Upper lobe of left lung (tissue), 4 donors: ENCODE data around the gene KDM2B.

Experiments used
- CTCF ChIP-seq, 6 experiments: fragments of 450-650 bp in 4 of 6; fragments of 200-600 bp in 2 of 6; sonication (generic) in 2 of 6; IDR thresholded peaks; one replicate each; pipeline ENCODE4 v1.5.1; 2016 to 2019; ENCODE audit warnings: antibody characterized with exemption in 6 of 6
- EP300 ChIP-seq, 4 donors: sonication (generic); formaldehyde crosslinking; IDR thresholded peaks; one replicate each; pipeline ENCODE4 v1.5.1; 2017; ENCODE audit warnings: antibody characterized with exemption in 4 of 4, control low read depth in 2 of 4
- POLR2A ChIP-seq, 4 donors: fragments of 450-650 bp; IDR thresholded peaks; one replicate each; pipeline ENCODE4 v1.5.1; 2016 to 2017; ENCODE audit warnings: antibody characterized with exemption in 4 of 4, mild to moderate bottlenecking in 2 of 4
- POLR2AphosphoS5 ChIP-seq, 2 donors: sonication (generic); formaldehyde crosslinking; IDR thresholded peaks; one replicate each; pipeline ENCODE4 v1.5.1; 2017; ENCODE audit warnings: antibody characterized with exemption in 2 of 2

- TF ChIP-seq POLR2A (IDR thresholded peaks at IDR 0.05) (no peak), CTCF (IDR thresholded peaks at IDR 0.05) (no peak), POLR2AphosphoS5 (IDR thresholded peaks at IDR 0.05) (no peak), EP300 (IDR thresholded peaks at IDR 0.05) (no peak)
These were observed 114.7 kb downstream of the KDM2B start for GRCh38 chr12:121465921-121466793.
